MM.1S (cell line): ENCODE results near the gene BLOC1S3.

ENCODE experiments used
- DNase-seq: peaks from one replicate; pipeline ENCODE4 v3.0.0-alpha.2; 2015
- H2AFZ ChIP-seq: fragments of 300-600 bp; sonication (generic); 2 replicates; pipeline ENCODE4 v1.6.0; 2016; ENCODE audit warnings: antibody characterized with exemption, low read length
- H3F3A ChIP-seq: fragments of 300-600 bp; sonication (generic); 2 replicates; pipeline ENCODE4 v1.6.1; 2016; ENCODE audit warnings: mild to moderate bottlenecking, antibody characterized with exemption, low read length, moderate library complexity, mixed read lengths; ENCODE audit not compliant: insufficient read depth
- H3K27ac ChIP-seq: fragments of 300-600 bp; sonication (generic); 2 replicates; pipeline ENCODE4 v1.5.1; 2016; ENCODE audit warnings: mild to moderate bottlenecking, low read length
- H3K27me3 ChIP-seq: fragments of 300-600 bp; sonication (generic); replicated peaks from 2 replicates; pipeline ENCODE4 v1.6.0; 2016; ENCODE audit warnings: low read length; ENCODE audit not compliant: insufficient read depth
- H3K36me3 ChIP-seq: fragments of 300-600 bp; sonication (generic); replicated peaks from 2 replicates; pipeline ENCODE4 v1.6.1; 2016; ENCODE audit warnings: mild to moderate bottlenecking, low read length, mixed read lengths; ENCODE audit not compliant: insufficient read depth
- H3K4me1 ChIP-seq: fragments of 300-600 bp; sonication (generic); 2 replicates; pipeline ENCODE4 v1.6.1; 2016; ENCODE audit warnings: low read length, mixed read lengths
- H3K4me2 ChIP-seq: fragments of 300-600 bp; sonication (generic); 2 replicates; pipeline ENCODE4 v1.6.0; 2016; ENCODE audit warnings: low read depth, low read length
- H3K4me3 ChIP-seq: fragments of 300-600 bp; sonication (generic); 2 replicates; pipeline ENCODE4 v1.5.1; 2016; ENCODE audit warnings: low read length, mixed read lengths
- H3K79me2 ChIP-seq: fragments of 300-600 bp; sonication (generic); 2 replicates; pipeline ENCODE4 v1.6.1; 2016; ENCODE audit warnings: mixed run types, low read length, mixed read lengths
- H3K9ac ChIP-seq: fragments of 300-600 bp; sonication (generic); 2 replicates; pipeline ENCODE4 v1.6.1; 2016; ENCODE audit warnings: low read length, mixed read lengths
- H3K9me2 ChIP-seq: fragments of 300-600 bp; sonication (generic); replicated peaks from 2 replicates; pipeline ENCODE4 v1.6.1; 2016; ENCODE audit warnings: mild to moderate bottlenecking, low read length, mixed read lengths; ENCODE audit not compliant: insufficient read depth
- H3K9me3 ChIP-seq: fragments of 300-600 bp; sonication (generic); replicated peaks from 2 replicates; pipeline ENCODE4 v1.6.1; 2016; ENCODE audit warnings: mild to moderate bottlenecking, low read length, mixed read lengths; ENCODE audit not compliant: insufficient read depth
- H4K20me1 ChIP-seq: fragments of 300-600 bp; sonication (generic); 2 replicates; pipeline ENCODE4 v1.6.1; 2016; ENCODE audit warnings: mild to moderate bottlenecking, low read length, moderate library complexity, mixed read lengths; ENCODE audit not compliant: insufficient read depth
- CTCF ChIP-seq: fragments of 300-600 bp; sonication (generic); IDR thresholded peaks from 2 replicates; pipeline ENCODE4 v1.5.1; 2016; ENCODE audit warnings: antibody characterized with exemption, low read length, mixed read lengths
- EZH2 ChIP-seq: fragments of 300-600 bp; sonication (generic); optimal IDR thresholded peaks from 2 replicates; pipeline ENCODE3; 2017; ENCODE audit warnings: low read depth, mild to moderate bottlenecking, antibody characterized with exemption, low read length, mixed read lengths
- EZH2phosphoT487 ChIP-seq: fragments of 300-600 bp; sonication (generic); IDR thresholded peaks from 2 replicates; pipeline ENCODE4 v1.6.1; 2018; ENCODE audit warnings: antibody characterized with exemption, low read length

Gene BLOC1S3

GRCh38 chr19:45159210-45159970 is 19.2 kb upstream of the BLOC1S3 start:
- Histone ChIP-seq H3K9me3 (no peaks in the 10 kb centered on the region), H3K27ac (no peak overlapping the region), H3K9me2 (no peaks in the 10 kb centered on the region), H3K9ac (no peak overlapping the region), H4K20me1 (no peaks in the 10 kb centered on the region), H3F3A (no peaks in the 10 kb centered on the region), H3K79me2 (no peaks in the 10 kb centered on the region), H3K36me3 (no peaks in the 10 kb centered on the region), H3K4me1 (no peaks in the 10 kb centered on the region), H3K4me2 (no peak overlapping the region), H3K4me3 (no peak overlapping the region), H3K27me3 (peaks cover 42% of the 10 kb centered on the region), H2AFZ (no peak overlapping the region)
- TF ChIP-seq EZH2phosphoT487: no peak
- no peak for TF ChIP-seq CTCF
- no peak for TF ChIP-seq EZH2
- DNase-seq: no peak

GRCh38 chr19:45159971-45160324 is 18.6 kb upstream of the BLOC1S3 start:
- Histone ChIP-seq H3K9ac (no peak overlapping the region), H3K36me3 (no peaks in the 10 kb centered on the region), H3K9me3 (no peaks in the 10 kb centered on the region), H2AFZ (no peak overlapping the region), H3K27ac (no peak overlapping the region), H3K4me1 (no peaks in the 10 kb centered on the region), H3K4me3 (no peak overlapping the region), H3K27me3 (peaks cover 42% of the 10 kb centered on the region), H4K20me1 (no peaks in the 10 kb centered on the region), H3K79me2 (no peaks in the 10 kb centered on the region), H3K9me2 (no peaks in the 10 kb centered on the region), H3K4me2 (no peak overlapping the region), H3F3A (no peaks in the 10 kb centered on the region)
- DNase-seq: no peak
- TF ChIP-seq CTCF (no peak), EZH2phosphoT487 (no peak)

GRCh38 chr19:45160870-45161737 is 17.5 kb upstream of the BLOC1S3 start, which contains the start of gene NKPD1:
TSS of gene NKPD1 (minus strand) at chr19:45160982. CDS start at chr19:45160150, 832 bp downstream.
- H3K4me2 ChIP-seq: no peak within 1 kb of the TSS

More at GRCh38 chr19:45160870-45161737, 17.5 kb upstream of the BLOC1S3 start, which contains the start of gene NKPD1:
- Histone ChIP-seq H3K36me3 (no peaks in the 10 kb centered on the region), H3K27me3 (peaks cover 42% of the 10 kb centered on the region), H3K9me2 (no peaks in the 10 kb centered on the region), H2AFZ (no peak within 1 kb of the TSS), H3K4me3 (no peak within 1 kb of the TSS), H4K20me1 (no peaks in the 10 kb centered on the region), H3F3A (no peaks in the 10 kb centered on the region), H3K79me2 (no peaks in the 10 kb centered on the region), H3K4me1 (no peaks in the 10 kb centered on the region), H3K9ac (no peak within 1 kb of the TSS), H3K9me3 (no peaks in the 10 kb centered on the region), H3K27ac (no peak within 1 kb of the TSS)
- no peak for DNase-seq
- TF ChIP-seq EZH2: no peak
- TF ChIP-seq EZH2phosphoT487: no peak
- no peak for TF ChIP-seq CTCF
